Kidney (tissue), 14 donors: ENCODE results near the gene SLC22A4. TPM values are rescaled to one million over a fixed set of nuclear protein-coding genes. Genes with fewer than 3 reads are reported as not detected.

Experiments
- DNase-seq, 5 donors: peaks; one replicate each; pipeline ENCODE4 v3.0.0-alpha.2; 2013 to 2020
- FAIRE-seq: peaks from 2 replicates; lab custom pipeline; 2012; peaks lifted over from hg19 to GRCh38; lab: Jason Lieb, UNC
- H3K27ac ChIP-seq, 2 donors: one replicate each; pipeline ENCODE4 v1.7.0; 2013; ENCODE audit warnings: low read depth in 2 of 2, low read length in 2 of 2, inconsistent platforms in 1 of 2
- H3K27me3 ChIP-seq: one replicate; pipeline ENCODE4 v1.7.1; 2013; ENCODE audit warnings: low read length, inconsistent platforms; ENCODE audit not compliant: control insufficient read depth, insufficient read depth
- H3K36me3 ChIP-seq, 3 donors: one replicate each; pipeline versions ENCODE4 v1.7.0 to v1.7.1; 2013; ENCODE audit warnings: low read length in 3 of 3, control low read depth in 1 of 3, inconsistent platforms in 1 of 3; ENCODE audit not compliant: insufficient read depth in 3 of 3, control insufficient read depth in 2 of 3
- H3K4me1 ChIP-seq, 3 donors: one replicate each; pipeline versions ENCODE4 v1.7.0 to v1.7.1; 2013; ENCODE audit warnings: low read length in 3 of 3, inconsistent platforms in 1 of 3, low read depth in 1 of 3; ENCODE audit not compliant: control insufficient read depth in 2 of 3, insufficient read depth in 2 of 3
- H3K4me3 ChIP-seq, 3 donors: one replicate each; pipeline versions ENCODE4 v1.7.0 to v1.8.1; 2013; ENCODE audit warnings: low read length in 3 of 3, control low read depth in 1 of 3, inconsistent platforms in 1 of 3
- H3K9ac ChIP-seq, 3 donors: one replicate each; pipeline versions ENCODE4 v1.7.0 to v1.7.1; 2013; ENCODE audit warnings: low read length in 3 of 3, control low read depth in 1 of 3, inconsistent platforms in 1 of 3
- H3K9me3 ChIP-seq, 3 donors: one replicate each; pipeline versions ENCODE4 v1.7.0 to v1.7.1; 2013; ENCODE audit warnings: low read length in 3 of 3, control low read depth in 1 of 3, inconsistent platforms in 1 of 3; ENCODE audit not compliant: control insufficient read depth in 2 of 3, insufficient read depth in 1 of 3
- CTCF ChIP-seq: IDR thresholded peaks from 3 replicates; pipeline ENCODE4 v1.5.1; 2012; ENCODE audit warnings: mild to moderate bottlenecking, moderate library complexity, borderline replicate concordance; ENCODE audit not compliant: insufficient read depth; ENCODE audit errors: extremely low read depth
- intact Hi-C: fragments of 100-400 bp; cut with DNase I; formaldehyde crosslinking; loops from one replicate; pipeline ENCODE4 v1.11.1; 2022
- polyA plus RNA-seq: library from polyadenylated mRNA; stranded (reverse); fragments of 350-450 nt; fragmentation: Illumina TruSeq; extraction: RNeasy Lipid Tissue Mini Kit (QIAGEN cat#74804); gene quantifications from one replicate; pipeline ENCODE4 v1.2.3, GENCODE V29; 2014; ENCODE audit warnings: low read depth, low replicate concordance; ENCODE audit not compliant: insufficient read depth
- total RNA-seq: library from RNA; stranded (reverse); fragmentation: NEBNext Ultra II Directional; extraction: Animal tissue kit (Norgen Biotek cat#: 25700); gene quantifications from one replicate; pipeline ENCODE4 v1.2.1, GENCODE V29; 2021
- donor health status: control.
- donor health status: control.
- donor health status: control.
- donor health status: control.
- donor health status: control.
- donor health status: DM: yes; HTN: yes; CAD: no.
- donor health status: Normal renal cell carcinoma (clear cell type).

SLC22A4 gene
- total and polyA plus RNA-seq, 2 donors from 2014 or later: 2.4 to 7.6 TPM

- intact Hi-C loops: no loop called here
- FAIRE-seq (no peak), DNase-seq (no peak)
- H3K4me1 ChIP-seq: peaks cover 0 to 36% (median 21%) of the 10 kb centered on the region in 3 donors
- peak overlapping the region in 1 of 3 donors; percentile 35 for H3K4me3 ChIP-seq
- no peak overlapping the region for H3K27ac ChIP-seq
- H3K27me3 ChIP-seq: no peaks in the 10 kb centered on the region
- H3K9ac ChIP-seq: no peak overlapping the region
- H3K9me3 ChIP-seq: no peaks in the 10 kb centered on the region
- TF ChIP-seq CTCF: no peak
- H3K36me3 ChIP-seq: no peaks in the 10 kb centered on the region
Measured at GRCh38 chr5:132256783-132257130, 37.4 kb upstream of the SLC22A4 start.

DNA sequence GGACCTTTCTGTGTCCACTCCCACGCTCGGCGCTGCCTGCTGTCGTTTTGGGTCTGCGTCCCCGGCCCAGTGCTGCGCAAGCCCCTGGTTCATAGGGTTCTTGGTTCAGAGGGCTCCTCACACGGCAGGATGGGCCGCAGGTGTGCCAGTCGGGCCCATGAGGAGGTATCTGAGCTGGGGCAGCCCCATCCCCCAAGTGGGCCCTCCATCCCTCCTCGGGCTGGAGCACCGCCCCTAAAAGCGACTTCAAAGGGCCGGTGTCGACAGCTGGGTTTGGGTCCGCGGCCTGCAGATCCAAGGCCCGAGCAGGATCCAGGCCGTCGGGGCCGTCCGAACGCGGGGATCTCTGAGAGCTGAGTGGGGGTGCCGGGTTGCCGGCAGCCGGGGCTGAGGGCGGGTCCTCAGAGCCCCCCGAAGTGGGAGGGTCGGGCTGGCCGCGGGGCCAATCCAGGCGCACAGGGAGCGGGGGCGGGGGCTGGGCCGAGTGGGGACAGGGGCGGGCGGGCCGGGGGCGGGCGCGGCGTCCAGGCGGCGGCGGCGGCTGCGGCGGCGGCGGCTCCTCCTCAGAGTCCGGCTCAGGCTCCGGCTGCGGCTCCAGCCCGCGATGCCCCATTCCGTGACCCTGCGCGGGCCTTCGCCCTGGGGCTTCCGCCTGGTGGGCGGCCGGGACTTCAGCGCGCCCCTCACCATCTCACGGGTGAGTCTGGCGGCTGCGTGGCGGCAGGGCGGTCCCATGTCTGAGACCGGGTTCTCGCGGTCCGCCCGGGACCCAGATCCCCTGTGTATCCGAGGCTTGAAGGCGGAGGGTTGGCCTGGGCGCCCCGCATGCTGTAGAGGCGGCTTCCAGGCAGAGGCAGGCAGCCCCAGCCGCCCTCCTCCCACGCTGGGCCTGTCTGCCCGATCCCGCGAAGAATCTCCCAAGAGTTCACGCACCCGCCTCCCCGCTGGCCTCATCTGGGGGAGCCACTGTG is 36.8 kb upstream of the SLC22A4 start, which contains the start of gene PDLIM4:
PDLIM4 (plus strand) TSS at position 566 of the 971 bp plus-strand sequence; CDS start at position 605, 39 bp downstream.
- Histone ChIP-seq H3K4me3 (peak within 1 kb of the TSS; percentile 36 to 49 (median 38)), H3K27me3 (no peaks in the 10 kb centered on the region), H3K4me1 (peaks cover 0 to 36% (median 21%) of the 10 kb centered on the region in 3 donors), H3K36me3 (peaks cover 0 to 3% (median 3%) of the 10 kb centered on the region in 3 donors), H3K9ac (peak within 1 kb of the TSS in 2 of 3 donors; percentile 29 to 42), H3K9me3 (no peaks in the 10 kb centered on the region), H3K27ac (peak within 1 kb of the TSS; percentile 71 to 80)
- DNase-seq (peak; percentile 83 to 90 (median 85)), FAIRE-seq (no peak)
- no peak for TF ChIP-seq CTCF
- intact Hi-C loops: no loop called here

- Histone ChIP-seq H3K4me1 (peaks cover 0 to 36% (median 19%) of the 10 kb centered on the region in 3 donors), H3K27me3 (no peaks in the 10 kb centered on the region), H3K9ac (peak overlapping the region in 2 of 3 donors; percentile 29 to 33), H3K36me3 (peaks cover 0 to 10% (median 3%) of the 10 kb centered on the region in 3 donors), H3K9me3 (no peaks in the 10 kb centered on the region), H3K4me3 (peak overlapping the region; percentile 36 to 49 (median 38)), H3K27ac (peak overlapping the region; percentile 71 to 80)
- intact Hi-C loops: no loop called here
- DNase-seq (peak in 2 of 5 donors; percentile 49 to 74), FAIRE-seq (no peak)
- TF ChIP-seq CTCF: no peak
Measured at GRCh38 chr5:132258102-132259068, 35.8 kb upstream of the SLC22A4 start.
